ENCODE data around the gene GPR161.
A peak's percentile ranks its signal among the peaks of the same experiment; 100 is the strongest.

GPR161 gene

GRCh38 chr1:168150283-168150682 lies 13.6 kb upstream of the GPR161 start:
- no peak for DNase-seq (ENCODE audit: extremely low read depth in 1 of 2, low read depth in 1 of 2)

GRCh38 chr1:168148916-168149315 lies 12.2 kb upstream of the GPR161 start:
- DNase-seq (ENCODE audit: extremely low read depth in 1 of 2, low read depth in 1 of 2) = no peak

GRCh38 chr1:168146626-168147025 lies 9.9 kb upstream of the GPR161 start:
- DNase-seq (ENCODE audit: extremely low read depth in 1 of 2, low read depth in 1 of 2) = no peak

GRCh38 chr1:168146160-168146539 lies 9.4 kb upstream of the GPR161 start:
- no peak for DNase-seq (ENCODE audit: extremely low read depth in 1 of 2, low read depth in 1 of 2)

- peak; percentile 71 to 74 for DNase-seq (ENCODE audit: extremely low read depth in 1 of 2, low read depth in 1 of 2)
Observed at GRCh38 chr1:168145184-168146159, 8.7 kb upstream of the GPR161 start.

- no peak for DNase-seq (ENCODE audit: extremely low read depth in 1 of 2, low read depth in 1 of 2)
Observed at GRCh38 chr1:168141871-168142385, 5.2 kb upstream of the GPR161 start.

GRCh38 chr1:168139070-168139469 lies 2.3 kb upstream of the GPR161 start:
- no peak for DNase-seq (ENCODE audit: extremely low read depth in 1 of 2, low read depth in 1 of 2)

GRCh38 chr1:168138134-168138533 lies 1.4 kb upstream of the GPR161 start:
- no peak for DNase-seq (ENCODE audit: extremely low read depth in 1 of 2, low read depth in 1 of 2)

- no peak for DNase-seq (ENCODE audit: extremely low read depth in 1 of 2, low read depth in 1 of 2)
Observed at GRCh38 chr1:168137515-168137821, 738 bp upstream of the GPR161 start.

GRCh38 chr1:168135921-168136708 lies 615 bp downstream of the GPR161 start:
- no peak for DNase-seq (ENCODE audit: extremely low read depth in 1 of 2, low read depth in 1 of 2)

- no peak for DNase-seq (ENCODE audit: extremely low read depth in 1 of 2, low read depth in 1 of 2)
Observed at GRCh38 chr1:168135116-168135920, 1.4 kb downstream of the GPR161 start.

GRCh38 chr1:168134642-168135041 lies 2.1 kb downstream of the GPR161 start:
- DNase-seq (ENCODE audit: extremely low read depth in 1 of 2, low read depth in 1 of 2) = no peak

GRCh38 chr1:168134132-168134531 lies 2.6 kb downstream of the GPR161 start:
- DNase-seq (ENCODE audit: extremely low read depth in 1 of 2, low read depth in 1 of 2) = no peak

- no peak for DNase-seq (ENCODE audit: extremely low read depth in 1 of 2, low read depth in 1 of 2)
Observed at GRCh38 chr1:168129933-168130332, 6.8 kb downstream of the GPR161 start.

GRCh38 chr1:168127503-168127902 lies 9.2 kb downstream of the GPR161 start:
- DNase-seq (ENCODE audit: extremely low read depth in 1 of 2, low read depth in 1 of 2) = no peak

GRCh38 chr1:168125051-168125450 lies 11.7 kb downstream of the GPR161 start:
- no peak for DNase-seq (ENCODE audit: extremely low read depth in 1 of 2, low read depth in 1 of 2)

- no peak for DNase-seq (ENCODE audit: extremely low read depth in 1 of 2, low read depth in 1 of 2)
Observed at GRCh38 chr1:168121401-168122011, 15.2 kb downstream of the GPR161 start.

- no peak for DNase-seq (ENCODE audit: extremely low read depth in 1 of 2, low read depth in 1 of 2)
Observed at GRCh38 chr1:168119750-168120149, 17.0 kb downstream of the GPR161 start.

- no peak for DNase-seq (ENCODE audit: extremely low read depth in 1 of 2, low read depth in 1 of 2)
Observed at GRCh38 chr1:168116327-168116799, 20.4 kb downstream of the GPR161 start.

GRCh38 chr1:168114845-168115244 lies 21.9 kb downstream of the GPR161 start:
- DNase-seq (ENCODE audit: extremely low read depth in 1 of 2, low read depth in 1 of 2) = no peak

Measured in stimulated activated CD8-positive, alpha-beta memory T cell treated with anti-CD3 and anti-CD28 coated beads, Interleukin-7, amount 100 ng/mL, for 48 hours (primary cell).